ENCODE data around the gene PKIG.

DNA sequence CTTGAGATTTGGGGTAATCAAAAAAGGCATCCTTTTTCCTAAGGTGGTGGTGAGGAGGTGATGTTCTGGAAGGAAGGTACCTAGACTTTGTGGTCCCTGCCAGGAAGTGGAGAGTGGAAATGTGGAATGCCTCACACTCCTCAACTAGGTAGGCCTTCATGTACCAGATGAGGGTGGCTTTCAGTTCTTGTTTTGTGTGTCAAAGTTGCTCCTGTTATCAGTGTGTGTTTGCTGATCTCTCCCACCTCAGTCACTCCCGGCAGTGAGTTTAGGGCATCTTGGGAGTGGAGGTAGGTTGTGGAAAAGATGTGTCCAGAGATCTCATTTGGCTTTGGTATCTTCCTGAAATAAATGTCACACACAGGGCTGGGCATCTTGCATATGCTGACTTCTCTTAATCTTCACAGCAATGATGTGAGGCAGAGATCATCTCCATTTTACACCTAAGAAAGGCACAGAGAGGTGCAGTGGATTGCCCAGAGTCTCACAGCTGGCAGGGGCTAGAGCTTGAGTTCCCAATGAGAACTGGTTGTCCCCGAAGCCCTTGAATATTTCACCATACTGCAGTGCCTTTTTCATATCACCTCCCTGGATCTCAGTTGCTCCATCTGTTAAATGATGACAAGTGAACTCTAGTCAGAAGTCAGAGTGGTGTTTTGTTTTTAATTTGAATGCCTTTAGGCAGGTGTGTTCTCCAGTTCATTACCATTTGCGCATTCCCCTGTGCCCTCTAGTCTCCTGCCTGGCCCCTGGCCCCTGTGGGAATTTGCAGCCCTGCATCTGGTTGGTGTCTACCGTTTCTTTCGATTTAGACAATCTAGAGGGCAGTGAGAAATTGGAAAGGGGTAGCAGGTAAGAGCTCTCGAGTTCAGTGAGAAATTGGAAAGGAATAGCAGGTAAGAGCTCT is 2.9 kb downstream of the PKIG start:
- TF ChIP-seq EZH2 (IDR thresholded peaks at IDR 0.05; ENCODE audit: low read depth) (no peak), CTCF (conservative IDR thresholded peaks at IDR 0.05) (no peak)
